ENCODE measurements around the gene PCDHA1. TPM values are rescaled to one million over a fixed set of nuclear protein-coding genes. Genes with fewer than 3 reads are reported as not detected.

Gene PCDHA1
- total RNA-seq, 2 donors from 2014 or later = not detected

DNA sequence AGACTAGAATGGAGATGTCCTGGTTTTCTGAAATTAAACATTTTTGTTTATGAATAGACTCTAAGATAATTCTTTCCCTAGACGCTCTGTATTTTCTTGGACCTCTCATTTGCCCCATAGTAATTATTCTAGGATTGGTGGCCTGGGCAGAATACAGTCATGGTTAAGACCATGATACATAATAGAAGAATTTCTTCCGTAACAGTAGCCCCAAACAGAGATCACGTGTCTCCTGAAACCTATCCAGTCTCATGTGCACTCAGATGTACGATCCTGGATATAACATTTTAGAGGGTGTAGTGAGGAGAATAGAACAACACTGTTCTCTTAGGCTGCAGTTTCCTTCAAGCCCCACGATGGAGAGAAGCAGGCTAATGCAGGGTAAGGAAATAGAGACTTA, 202.7 kb downstream of the PCDHA1 start:
- DNase-seq (ENCODE audit: low spot score) = no peak
- H3K9me3 Mint-ChIP-seq = no peaks in the 10 kb centered on the region
- H3K27me3 Mint-ChIP-seq = no peaks in the 10 kb centered on the region
- no peaks in the 10 kb centered on the region for H3K4me1 Mint-ChIP-seq (ENCODE audit: low read depth in 2 of 2)
- no peaks in the 10 kb centered on the region for H3K36me3 Mint-ChIP-seq
- no peak overlapping the region for H3K27ac Mint-ChIP-seq
- no peak overlapping the region for H3K4me3 Mint-ChIP-seq
- no peak for ATAC-seq

DNA sequence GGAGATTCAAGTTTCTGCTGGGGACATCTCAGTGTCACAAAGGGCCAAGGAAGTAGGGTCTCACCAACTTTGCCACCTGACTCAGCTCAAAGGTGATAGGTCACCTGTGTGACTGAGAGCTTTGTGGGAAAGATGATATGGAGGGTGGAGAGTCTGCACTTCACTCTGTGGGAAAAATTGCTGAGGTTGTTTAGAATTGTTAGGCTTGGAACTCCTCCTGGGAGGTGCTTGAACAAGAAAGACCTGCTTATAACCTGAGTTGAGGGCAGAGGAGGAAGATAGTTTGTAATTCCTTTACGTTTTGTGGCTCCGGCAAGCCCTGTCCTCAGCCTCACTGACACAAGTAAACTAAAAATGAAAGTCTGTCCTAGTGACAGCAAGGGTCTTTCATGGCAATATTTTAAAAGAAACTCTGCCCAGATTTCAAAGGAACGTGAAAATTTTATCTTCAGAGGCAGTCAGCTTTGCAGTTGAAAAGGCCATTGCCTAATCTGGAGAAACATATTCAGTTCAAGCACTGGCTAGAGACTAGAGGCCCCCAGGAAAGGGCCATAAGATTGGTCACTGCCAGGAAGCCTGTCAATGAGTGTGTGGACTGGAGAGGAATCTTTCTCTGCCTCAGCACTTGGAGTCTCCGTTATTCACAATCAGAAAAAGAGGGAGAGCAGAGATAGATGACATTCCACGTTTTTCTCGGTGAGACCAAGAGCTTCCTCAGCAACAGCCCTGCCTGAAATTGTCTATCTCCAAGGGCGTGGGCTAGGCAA, 203.5 kb downstream of the PCDHA1 start:
- Mint-ChIP-seq H3K4me3 (no peak overlapping the region), H3K27ac (no peak overlapping the region), H3K27me3 (no peaks in the 10 kb centered on the region), H3K36me3 (no peaks in the 10 kb centered on the region), H3K9me3 (no peaks in the 10 kb centered on the region), H3K4me1 (ENCODE audit: low read depth in 2 of 2) (no peaks in the 10 kb centered on the region)
- ATAC-seq = no peak
- no peak for DNase-seq (ENCODE audit: low spot score)

DNA sequence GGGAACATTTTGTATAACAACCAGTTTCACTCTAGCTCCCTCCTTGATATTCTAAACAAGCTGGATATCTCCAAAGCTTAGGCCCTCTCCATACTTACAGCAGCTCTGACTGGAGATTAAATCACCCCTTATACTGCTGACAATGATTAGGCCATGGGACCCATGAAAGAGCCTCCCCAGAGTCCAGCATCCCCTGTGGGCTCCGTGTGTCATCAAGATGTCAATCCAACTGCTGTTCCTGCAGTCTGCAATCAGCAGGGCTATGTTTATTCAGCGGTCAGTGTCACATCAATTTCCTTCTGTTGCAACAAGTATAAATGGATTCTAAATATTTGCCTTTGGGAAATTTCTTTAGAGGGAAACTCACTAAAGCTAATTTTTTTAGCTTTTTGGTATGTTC, 206.9 kb downstream of the PCDHA1 start:
- H3K4me3 Mint-ChIP-seq = no peak overlapping the region
- H3K9me3 Mint-ChIP-seq = peaks cover 4% of the 10 kb centered on the region
- no peaks in the 10 kb centered on the region for H3K4me1 Mint-ChIP-seq (ENCODE audit: low read depth in 2 of 2)
- H3K27me3 Mint-ChIP-seq = no peaks in the 10 kb centered on the region
- no peak overlapping the region for H3K27ac Mint-ChIP-seq
- no peak for ATAC-seq
- no peaks in the 10 kb centered on the region for H3K36me3 Mint-ChIP-seq
- DNase-seq (ENCODE audit: low spot score) = no peak

DNA sequence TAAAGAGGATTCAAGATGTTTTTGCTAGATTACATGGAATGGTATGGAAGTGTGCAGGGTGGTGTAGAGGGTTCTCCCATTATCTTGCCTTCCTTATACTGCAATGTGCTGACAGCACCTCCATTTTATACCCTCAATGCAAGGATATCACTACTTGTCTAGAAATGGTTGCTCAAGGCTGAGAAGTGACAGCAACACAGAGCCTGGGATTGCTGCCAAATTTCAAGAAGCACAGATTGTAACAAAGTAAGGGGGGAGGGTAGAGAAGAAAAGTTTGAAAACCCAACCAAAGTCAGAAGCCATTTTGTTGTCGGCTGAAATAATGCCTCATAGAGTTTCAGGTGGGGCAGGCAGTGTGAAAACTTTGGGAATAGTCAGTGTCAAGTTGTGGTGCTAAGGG, 210.1 kb downstream of the PCDHA1 start:
- Mint-ChIP-seq H3K4me3 (no peak overlapping the region), H3K27ac (no peak overlapping the region), H3K27me3 (peaks cover under 1 to 3% of the 10 kb centered on the region in 2 donors), H3K4me1 (ENCODE audit: low read depth in 2 of 2) (no peaks in the 10 kb centered on the region), H3K36me3 (no peaks in the 10 kb centered on the region), H3K9me3 (peaks cover 4% of the 10 kb centered on the region)
- no peak for ATAC-seq
- DNase-seq (ENCODE audit: low spot score) = no peak

DNA sequence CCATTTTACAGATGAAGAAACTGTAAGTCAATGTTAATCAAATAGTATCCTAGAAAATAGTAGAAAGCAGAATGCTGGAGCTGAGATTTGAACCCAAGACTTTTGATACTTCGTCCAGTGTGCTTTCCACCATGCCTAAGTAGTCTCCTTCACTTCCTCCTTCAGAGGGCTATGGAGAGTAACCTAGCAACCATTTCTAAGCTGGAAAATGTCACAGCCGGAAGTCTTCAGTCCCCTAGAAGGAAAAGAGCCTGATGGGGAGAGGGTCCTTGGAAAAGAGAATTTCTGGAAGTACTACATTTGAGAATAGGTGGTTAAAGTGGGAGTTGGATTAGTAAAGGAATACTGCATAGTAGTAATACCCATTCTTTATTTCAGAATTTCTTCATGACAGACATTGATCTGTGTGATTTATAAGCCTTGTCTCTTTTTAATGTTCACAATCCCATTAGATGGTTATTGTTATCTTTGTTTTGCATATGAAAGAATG, 213.0 kb downstream of the PCDHA1 start:
- Mint-ChIP-seq H3K36me3 (no peaks in the 10 kb centered on the region), H3K4me3 (no peak overlapping the region), H3K27ac (no peak overlapping the region), H3K4me1 (ENCODE audit: low read depth in 2 of 2) (no peaks in the 10 kb centered on the region), H3K27me3 (peaks cover 9 to 15% of the 10 kb centered on the region in 2 donors), H3K9me3 (peaks cover 4% of the 10 kb centered on the region)
- ATAC-seq = no peak
- DNase-seq (ENCODE audit: low spot score) = no peak

DNA sequence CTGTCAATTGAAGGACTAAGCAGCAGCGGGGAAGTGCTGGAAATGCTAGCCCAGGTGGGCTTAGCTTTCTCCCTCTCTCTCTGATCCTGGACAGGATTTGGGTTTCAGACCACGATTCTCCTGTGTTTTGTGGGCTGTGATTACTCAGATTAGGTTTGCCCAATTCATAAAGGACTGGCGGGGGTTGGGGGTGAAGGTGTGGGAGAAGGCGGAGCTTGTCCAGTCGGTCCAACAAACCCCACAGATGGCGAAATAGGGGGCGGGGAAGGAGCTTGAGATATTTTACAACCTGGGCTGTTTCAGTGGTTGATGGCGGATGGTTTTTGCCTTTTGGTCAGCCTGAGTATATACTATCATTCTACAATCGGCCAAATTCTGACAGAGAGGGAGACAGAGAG, 215.5 kb downstream of the PCDHA1 start:
- peaks cover 8% of the 10 kb centered on the region for H3K9me3 Mint-ChIP-seq
- peaks cover 9 to 15% of the 10 kb centered on the region in 2 donors for H3K27me3 Mint-ChIP-seq
- no peak overlapping the region for H3K4me3 Mint-ChIP-seq
- no peak overlapping the region for H3K27ac Mint-ChIP-seq
- no peak for DNase-seq (ENCODE audit: low spot score)
- H3K36me3 Mint-ChIP-seq = no peaks in the 10 kb centered on the region
- no peak for ATAC-seq
- no peaks in the 10 kb centered on the region for H3K4me1 Mint-ChIP-seq (ENCODE audit: low read depth in 2 of 2)

DNA sequence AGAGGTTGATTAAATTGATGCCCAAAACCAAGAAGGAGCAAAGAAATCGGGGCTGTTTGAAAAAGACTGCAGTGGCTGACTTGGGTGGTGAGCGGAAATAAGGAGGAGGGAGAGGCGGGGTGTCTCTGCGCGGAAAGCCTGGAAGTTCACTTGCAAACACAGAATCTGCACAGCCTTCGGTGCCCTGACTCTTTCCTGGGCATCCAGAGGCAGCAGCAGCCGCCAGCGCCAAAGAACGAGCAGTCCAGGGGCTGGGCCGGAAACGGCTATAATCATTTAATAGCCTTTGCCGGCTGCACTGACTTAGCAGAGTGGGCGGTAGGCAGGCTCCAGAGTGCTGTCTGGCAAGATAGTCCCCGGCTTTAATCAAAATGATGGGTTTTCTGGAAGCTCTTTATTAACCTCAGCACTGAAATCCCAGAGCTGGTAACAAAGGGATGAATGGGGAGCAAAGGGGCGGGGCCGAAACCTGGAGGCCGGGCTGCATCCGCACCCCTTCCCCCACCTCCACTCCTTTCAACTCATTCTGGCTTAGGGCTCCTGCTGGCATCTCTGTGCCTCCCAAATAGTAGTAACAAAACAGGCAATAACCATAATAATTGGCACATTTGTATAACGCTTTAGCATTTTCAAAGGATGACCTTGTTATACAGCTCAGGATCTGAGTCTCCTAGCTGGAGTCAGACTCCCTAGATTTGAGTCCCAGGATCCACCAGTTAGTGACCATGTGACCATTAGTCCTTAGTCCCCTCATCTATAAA, 216.1 kb downstream of the PCDHA1 start:
- DNase-seq (ENCODE audit: low spot score) (no peak), ATAC-seq (no peak)
- H3K27ac Mint-ChIP-seq = no peak overlapping the region
- no peaks in the 10 kb centered on the region for H3K36me3 Mint-ChIP-seq
- H3K4me1 Mint-ChIP-seq (ENCODE audit: low read depth in 2 of 2) = no peaks in the 10 kb centered on the region
- no peak overlapping the region for H3K4me3 Mint-ChIP-seq
- H3K9me3 Mint-ChIP-seq = peaks cover 9% of the 10 kb centered on the region
- H3K27me3 Mint-ChIP-seq = peaks cover 9 to 15% of the 10 kb centered on the region in 2 donors

DNA sequence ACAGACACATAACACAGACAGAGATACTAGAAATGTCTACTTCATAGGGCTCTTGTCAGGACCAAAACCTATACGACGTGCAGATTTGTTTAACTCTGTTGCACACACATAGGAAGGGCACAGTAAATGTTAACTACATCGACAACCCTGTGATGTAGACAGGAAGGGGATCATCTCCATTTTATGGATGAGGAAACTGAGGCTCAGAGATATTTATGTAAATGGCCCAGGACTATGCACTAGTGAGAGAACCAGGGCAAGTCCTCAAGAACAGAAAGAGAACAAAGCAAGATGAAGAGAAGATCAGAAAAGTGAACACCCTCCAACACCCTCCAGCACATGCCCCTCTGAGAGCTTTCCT, 216.6 kb downstream of the PCDHA1 start:
- peaks cover 9 to 15% of the 10 kb centered on the region in 2 donors for H3K27me3 Mint-ChIP-seq
- H3K4me3 Mint-ChIP-seq = no peak overlapping the region
- H3K27ac Mint-ChIP-seq = no peak overlapping the region
- ATAC-seq (no peak), DNase-seq (ENCODE audit: low spot score) (no peak)
- H3K4me1 Mint-ChIP-seq (ENCODE audit: low read depth in 2 of 2) = no peaks in the 10 kb centered on the region
- H3K9me3 Mint-ChIP-seq = peaks cover 6% of the 10 kb centered on the region
- no peaks in the 10 kb centered on the region for H3K36me3 Mint-ChIP-seq

DNA sequence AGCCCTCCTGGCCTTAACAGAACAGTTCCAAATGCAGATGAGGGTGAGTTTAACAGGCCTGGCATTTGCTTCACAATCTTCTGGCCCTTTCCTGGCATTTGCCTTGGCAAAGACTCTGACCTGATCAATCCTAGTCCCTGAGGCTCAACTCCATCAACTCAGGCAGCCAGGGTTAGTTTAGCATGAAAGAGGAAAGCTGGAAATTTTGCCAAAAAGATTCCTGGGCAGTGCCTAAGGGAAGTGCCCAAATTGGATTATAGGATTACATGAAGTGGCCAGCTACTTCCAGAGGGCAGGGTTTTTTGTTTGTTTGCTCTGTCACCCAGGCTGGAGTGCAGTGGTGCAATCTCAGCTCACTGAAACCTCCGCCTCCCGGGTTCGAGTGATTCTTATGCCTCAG, 217.1 kb downstream of the PCDHA1 start:
- peaks cover 6% of the 10 kb centered on the region for H3K9me3 Mint-ChIP-seq
- no peaks in the 10 kb centered on the region for H3K4me1 Mint-ChIP-seq (ENCODE audit: low read depth in 2 of 2)
- no peak for ATAC-seq
- H3K36me3 Mint-ChIP-seq = no peaks in the 10 kb centered on the region
- no peak overlapping the region for H3K4me3 Mint-ChIP-seq
- DNase-seq (ENCODE audit: low spot score) = no peak
- no peak overlapping the region for H3K27ac Mint-ChIP-seq
- H3K27me3 Mint-ChIP-seq = peaks cover 9 to 15% of the 10 kb centered on the region in 2 donors

DNA sequence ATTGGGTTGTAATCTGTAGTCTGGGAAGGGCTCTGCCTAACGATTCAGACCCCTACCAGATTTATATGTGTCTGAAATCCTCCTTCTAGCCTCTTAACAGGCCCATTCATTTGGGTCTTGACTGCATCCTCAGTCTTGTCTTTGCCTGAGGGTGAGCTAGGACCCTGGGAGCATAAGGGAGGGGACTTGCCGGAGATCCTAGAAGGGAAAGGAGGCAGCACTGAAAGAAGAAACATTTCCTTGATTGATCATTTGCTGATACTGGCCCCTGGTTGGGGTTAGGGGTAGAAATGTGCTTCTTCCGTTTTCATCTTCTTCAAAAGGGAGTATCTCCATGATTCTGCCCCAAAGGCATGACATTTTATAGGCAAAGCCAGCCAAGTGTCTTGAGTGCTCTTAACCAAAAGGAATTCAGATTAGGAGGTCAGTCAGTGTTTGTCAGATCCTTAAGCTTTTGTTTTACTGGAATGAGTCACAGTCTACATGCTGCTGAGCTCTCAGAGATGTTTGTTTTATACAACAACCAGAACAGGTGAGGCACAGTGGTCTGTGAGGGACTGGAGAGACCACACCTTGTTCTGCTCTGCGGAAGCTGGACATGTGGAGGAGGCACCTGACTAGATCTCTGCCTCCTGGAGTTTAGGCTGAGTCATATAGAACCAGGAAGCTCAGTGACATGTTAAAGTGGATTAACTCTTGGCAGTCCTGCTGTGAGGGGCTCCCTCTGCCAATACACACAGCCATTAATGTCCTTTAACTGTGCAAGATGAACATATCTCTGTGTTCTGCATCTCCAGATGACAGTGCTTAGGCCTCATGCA, 218.1 kb downstream of the PCDHA1 start:
- no peak for ATAC-seq
- Mint-ChIP-seq H3K27ac (no peak overlapping the region), H3K9me3 (peaks cover 6% of the 10 kb centered on the region), H3K27me3 (peaks cover 9 to 15% of the 10 kb centered on the region in 2 donors), H3K4me1 (ENCODE audit: low read depth in 2 of 2) (no peaks in the 10 kb centered on the region), H3K4me3 (no peak overlapping the region), H3K36me3 (no peaks in the 10 kb centered on the region)
- no peak for DNase-seq (ENCODE audit: low spot score)

DNA sequence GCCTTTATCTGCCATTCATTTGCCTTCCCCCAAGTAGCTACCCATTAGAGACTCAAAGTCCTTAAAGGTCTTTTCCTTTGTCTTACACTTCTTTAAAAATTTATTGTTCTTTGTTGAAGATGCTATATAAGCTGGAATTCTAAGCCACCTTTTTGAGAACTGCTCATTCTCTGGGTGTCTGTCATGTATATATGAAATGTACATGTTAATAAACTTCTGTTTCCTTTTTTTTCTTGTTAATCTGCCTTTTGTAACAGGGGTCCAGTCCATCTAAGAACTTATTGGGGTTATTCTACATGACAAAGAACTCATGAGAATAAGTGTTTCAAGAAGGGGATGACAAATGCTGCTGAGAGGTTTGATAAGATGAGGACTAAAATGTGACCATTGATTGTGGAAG, 221.9 kb downstream of the PCDHA1 start:
- H3K27ac Mint-ChIP-seq = no peak overlapping the region
- no peaks in the 10 kb centered on the region for H3K36me3 Mint-ChIP-seq
- no peak overlapping the region for H3K4me3 Mint-ChIP-seq
- ATAC-seq (no peak), DNase-seq (ENCODE audit: low spot score) (no peak)
- peaks cover 11% of the 10 kb centered on the region for H3K9me3 Mint-ChIP-seq
- no peaks in the 10 kb centered on the region for H3K27me3 Mint-ChIP-seq
- no peaks in the 10 kb centered on the region for H3K4me1 Mint-ChIP-seq (ENCODE audit: low read depth in 2 of 2)

DNA sequence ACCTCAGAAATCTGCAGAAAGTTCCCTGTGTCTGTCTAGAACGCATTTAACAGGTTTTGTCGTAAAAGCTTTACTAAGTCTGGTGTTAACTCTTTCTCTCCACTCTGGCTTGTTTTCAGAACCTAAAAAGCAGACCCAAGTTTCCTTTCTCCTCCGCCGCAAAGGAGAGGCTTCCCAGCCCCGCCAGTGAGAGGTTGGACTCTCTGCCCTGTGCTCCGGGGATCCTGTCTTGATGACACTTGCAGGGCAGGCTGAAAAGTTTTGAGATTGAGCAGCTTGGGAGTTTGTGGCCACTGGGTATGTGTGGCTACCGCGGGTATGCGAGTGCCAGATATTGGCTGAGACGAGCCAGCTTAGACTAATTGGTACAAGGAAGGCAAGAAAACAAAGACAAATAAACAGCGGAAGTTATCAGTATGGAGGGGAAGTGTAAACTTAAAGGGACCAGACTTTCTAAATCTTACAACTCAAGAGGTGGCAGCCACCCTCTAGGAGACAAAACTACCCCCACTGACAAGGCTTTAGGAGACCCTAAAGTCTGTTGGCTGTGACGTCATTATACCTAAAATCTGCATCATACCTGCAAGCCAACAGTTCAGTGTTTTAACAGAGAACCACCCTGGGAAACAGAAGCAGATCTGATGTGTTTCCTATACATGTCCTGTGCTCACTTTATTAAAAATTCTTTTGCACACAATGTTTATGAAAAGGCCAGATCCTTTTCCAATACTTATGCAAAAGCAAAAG, 224.3 kb downstream of the PCDHA1 start:
- H3K27ac Mint-ChIP-seq = no peak overlapping the region
- H3K27me3 Mint-ChIP-seq = no peaks in the 10 kb centered on the region
- peaks cover 11% of the 10 kb centered on the region for H3K9me3 Mint-ChIP-seq
- no peak for DNase-seq (ENCODE audit: low spot score)
- H3K36me3 Mint-ChIP-seq = no peaks in the 10 kb centered on the region
- no peaks in the 10 kb centered on the region for H3K4me1 Mint-ChIP-seq (ENCODE audit: low read depth in 2 of 2)
- ATAC-seq = no peak
- no peak overlapping the region for H3K4me3 Mint-ChIP-seq

DNA sequence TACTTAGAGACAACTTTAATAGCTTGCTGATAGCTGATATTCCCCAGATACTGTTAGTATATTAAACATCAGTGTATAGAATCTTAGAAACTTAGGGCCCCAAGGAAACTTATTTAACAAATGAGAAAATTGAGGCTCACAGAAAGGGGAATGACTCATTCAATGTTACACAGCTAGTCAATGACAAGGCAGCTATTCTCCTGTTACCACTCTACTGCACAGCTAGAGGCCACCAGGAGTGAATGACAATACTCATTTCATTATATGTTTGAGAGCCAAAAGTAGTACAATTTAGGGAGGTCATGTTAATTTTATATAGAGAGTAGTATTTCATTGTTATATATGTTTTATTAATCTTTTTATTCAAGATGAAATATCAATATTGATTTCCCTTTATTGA, 232.0 kb downstream of the PCDHA1 start:
- Mint-ChIP-seq H3K9me3 (peaks cover 4% of the 10 kb centered on the region), H3K4me3 (no peak overlapping the region), H3K27me3 (no peaks in the 10 kb centered on the region), H3K27ac (no peak overlapping the region), H3K36me3 (no peaks in the 10 kb centered on the region), H3K4me1 (ENCODE audit: low read depth in 2 of 2) (no peaks in the 10 kb centered on the region)
- DNase-seq (ENCODE audit: low spot score) (no peak), ATAC-seq (no peak)

All from natural killer cell treated with Interleukin-12 subunit alpha and Interleukin-12 subunit beta and Interleukin-15 and Interleukin-18, amount 100 ng/mL, for 72 hours (primary cell).